GM18505 (cell line): ENCODE results near the gene MRPL55.

Experiments
- ATAC-seq: cut with Tn5 transposase; IDR thresholded peaks from one replicate; pipeline ENCODE4 v1.9.1; 2021; ENCODE audit not compliant: unreplicated experiment
- POLR2A ChIP-seq: IDR thresholded peaks from 4 replicates; pipeline ENCODE4 v1.6.1; 2011; ENCODE audit warnings: borderline replicate concordance; ENCODE audit not compliant: insufficient read depth, insufficient read length; ENCODE audit errors: extremely low read depth

Gene MRPL55

DNA sequence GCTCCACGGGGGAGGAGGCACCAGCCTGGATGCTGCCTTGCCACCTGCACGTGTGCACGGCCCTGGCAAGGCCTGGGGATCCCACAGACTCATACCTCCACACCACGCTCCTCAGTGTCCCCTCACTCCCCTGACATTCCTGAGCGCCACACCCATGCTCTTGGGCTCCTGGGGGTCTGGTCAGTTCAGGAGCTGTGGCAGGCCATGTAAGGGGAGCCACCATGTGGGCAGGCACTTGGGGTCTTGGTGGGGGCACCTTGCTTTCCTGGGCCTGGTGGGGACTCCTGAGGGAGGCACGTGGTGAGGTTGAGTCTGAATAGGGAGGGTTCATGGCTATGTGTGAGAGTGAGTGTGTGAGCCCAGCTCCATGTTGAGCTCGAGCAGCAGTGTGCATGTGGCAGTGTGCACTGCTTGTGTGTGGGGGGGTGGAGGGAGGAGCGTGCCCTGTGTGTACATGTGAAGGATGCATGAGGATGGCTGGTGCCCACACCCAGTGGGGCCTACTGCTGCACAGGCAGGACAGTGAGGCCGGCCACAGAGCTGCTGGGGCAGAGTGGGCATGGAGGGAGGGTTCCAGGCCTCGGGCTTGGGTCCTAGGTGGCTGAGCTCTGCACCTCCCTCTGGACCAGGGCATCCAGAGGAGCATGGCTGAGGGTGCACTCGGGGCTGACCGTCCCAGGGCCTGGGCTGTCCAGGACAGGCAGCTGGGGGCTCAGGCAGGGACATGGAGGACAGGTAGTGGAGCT lies 42.3 kb upstream of the MRPL55 start:
- no peak for TF ChIP-seq POLR2A
- no peak for ATAC-seq

DNA sequence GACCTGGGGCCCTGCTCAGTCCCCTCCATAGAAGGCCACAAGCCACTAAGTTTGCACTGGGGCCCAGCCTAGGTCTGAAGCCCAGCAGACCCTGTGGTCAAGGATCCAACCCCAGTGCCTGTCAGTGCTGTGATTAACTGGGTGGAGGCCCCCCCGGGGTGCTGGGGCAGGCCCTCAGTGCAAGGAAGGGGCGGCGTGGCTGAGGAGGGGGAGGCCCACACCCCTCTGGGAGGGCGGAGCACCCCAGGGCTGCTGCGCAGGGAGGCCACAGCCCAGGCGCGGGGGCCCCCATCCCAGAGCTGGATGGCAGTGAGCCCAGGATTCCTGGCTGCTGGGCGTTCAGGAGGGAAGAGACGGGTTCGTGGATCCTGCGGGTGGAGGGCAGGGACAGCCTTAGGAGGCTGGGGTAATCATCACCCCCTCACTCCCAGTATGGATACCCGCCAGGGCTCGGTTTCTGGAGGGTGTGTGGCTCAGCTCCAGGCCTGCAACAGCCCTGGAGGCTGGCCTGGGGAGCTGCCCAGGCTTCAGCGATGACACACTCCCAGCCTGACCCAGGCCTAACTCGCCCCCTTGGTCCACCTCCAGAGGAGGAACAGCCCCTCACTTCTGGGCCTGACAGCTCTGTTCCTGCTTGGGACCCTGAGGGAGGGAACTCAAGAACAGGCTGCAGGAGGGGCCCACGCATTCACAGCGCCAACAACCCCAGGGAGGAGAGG lies 41.5 kb upstream of the MRPL55 start:
- no peak for ATAC-seq
- TF ChIP-seq POLR2A = no peak

DNA sequence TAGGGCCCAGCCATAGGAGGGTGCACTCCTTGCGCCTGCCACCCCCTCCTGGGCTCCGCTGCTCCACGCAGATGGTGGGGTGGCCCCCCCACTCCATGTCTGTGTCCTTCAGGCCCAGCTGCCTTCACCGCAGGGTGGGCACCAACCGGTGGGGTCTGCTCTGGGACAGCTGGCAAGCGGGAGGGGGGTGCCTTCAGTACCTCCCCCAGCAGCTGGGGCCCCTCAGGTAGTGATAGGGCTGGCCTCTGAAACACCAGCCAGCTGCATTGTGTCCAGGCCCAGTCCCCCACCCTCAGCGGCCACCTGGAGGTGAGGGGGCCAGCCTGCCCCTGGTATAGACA lies 41.0 kb upstream of the MRPL55 start:
- no peak for TF ChIP-seq POLR2A

DNA sequence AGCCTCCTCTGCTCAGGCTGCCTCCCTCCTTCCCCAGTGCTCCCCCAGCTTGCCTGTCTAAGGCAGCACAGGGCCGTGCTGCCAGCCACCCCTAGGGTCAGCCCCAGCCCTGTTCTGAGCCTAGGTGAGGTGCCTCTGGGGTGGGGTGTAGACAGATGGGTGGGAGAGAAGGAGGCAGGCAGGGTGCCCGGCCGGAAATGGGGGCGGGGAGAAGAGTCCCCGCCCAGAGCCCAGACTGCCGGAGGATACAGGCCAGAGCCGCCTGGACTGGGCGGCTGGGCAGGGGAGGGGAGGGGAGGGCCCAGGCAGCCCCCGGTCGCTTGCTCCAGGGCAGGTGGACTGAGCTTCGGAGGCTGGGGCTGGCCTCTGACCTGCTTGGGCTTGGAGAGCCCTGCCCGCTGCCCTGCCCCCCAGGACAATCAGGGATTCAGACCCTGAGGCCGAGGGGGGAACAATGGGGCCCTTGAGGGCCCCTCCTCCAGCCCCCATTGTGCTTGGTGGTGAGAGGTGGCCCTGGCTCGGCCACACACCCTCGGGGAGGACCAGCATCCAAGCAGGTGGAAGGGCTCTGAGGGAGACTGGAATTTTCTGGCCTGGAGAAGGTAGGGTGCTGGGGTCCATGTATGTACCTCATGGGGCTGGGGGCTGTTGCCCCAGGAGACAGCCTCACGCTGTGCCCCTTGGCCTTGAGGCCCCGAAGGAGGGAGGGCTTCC lies 40.5 kb upstream of the MRPL55 start, which contains the start of gene GJC2:
Gene GJC2, plus strand, starts transcription at position 525 of the 714 bp plus-strand sequence. CDS start 7,829 bp downstream, outside the sequence.
- ATAC-seq = no peak
- TF ChIP-seq POLR2A = no peak

More for the DNA sequence above, 41.0 kb upstream of the MRPL55 start:
- ATAC-seq = no peak

DNA sequence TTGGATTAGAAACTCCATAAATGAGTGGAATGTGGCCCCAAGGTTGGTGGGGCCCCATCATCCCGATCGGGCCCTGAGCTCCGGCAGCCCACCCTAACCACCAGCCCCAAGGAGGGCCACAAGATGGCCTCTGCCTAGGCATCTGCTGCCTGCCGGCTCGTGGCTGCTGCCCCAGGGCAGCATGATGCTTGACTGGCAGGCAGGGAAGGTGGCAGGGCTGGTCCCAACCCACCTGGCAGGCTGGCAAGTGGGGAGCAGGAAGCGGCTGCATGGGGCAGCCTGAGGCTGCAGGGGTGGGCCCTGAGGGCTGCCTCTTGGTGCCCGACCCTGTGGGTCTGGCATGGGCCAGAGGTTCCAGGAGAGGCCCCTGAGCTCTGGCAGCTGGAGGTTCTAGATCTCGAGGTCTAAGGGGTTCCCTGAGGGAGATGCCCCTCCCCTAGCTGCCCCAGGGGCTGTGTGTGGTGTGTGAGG lies 39.9 kb upstream of the MRPL55 start:
- TF ChIP-seq POLR2A = no peak

DNA sequence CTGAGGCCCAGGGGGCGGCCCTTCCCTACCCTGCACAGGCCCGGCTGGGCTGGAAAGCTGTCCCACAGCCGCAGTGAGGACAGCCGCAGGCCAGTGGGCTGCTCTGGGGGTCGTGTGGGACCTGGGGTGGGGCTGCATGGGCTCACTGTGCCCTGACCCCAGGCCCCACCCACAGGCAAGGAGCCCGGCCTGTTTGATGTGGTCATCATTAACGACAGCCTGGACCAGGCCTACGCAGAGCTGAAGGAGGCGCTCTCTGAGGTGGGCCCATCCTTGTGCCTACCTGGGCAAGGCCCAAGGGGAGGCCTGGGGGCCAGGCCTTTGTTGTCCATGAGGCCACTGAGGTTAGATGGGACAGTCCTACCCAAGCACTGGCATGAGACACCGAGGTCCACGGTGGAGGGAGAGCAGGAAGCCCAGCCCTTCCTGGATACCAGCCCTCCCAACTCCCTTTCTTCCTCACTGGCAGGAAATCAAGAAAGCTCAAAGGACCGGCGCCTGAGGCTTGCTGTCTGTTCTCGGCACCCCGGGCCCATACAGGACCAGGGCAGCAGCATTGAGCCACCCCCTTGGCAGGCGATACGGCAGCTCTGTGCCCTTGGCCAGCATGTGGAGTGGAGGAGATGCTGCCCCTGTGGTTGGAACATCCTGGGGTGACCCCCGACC lies 39.2 kb upstream of the MRPL55 start:
- TF ChIP-seq POLR2A = no peak
- ATAC-seq = no peak

More for the DNA sequence above, 39.9 kb upstream of the MRPL55 start:
- no peak for ATAC-seq

DNA sequence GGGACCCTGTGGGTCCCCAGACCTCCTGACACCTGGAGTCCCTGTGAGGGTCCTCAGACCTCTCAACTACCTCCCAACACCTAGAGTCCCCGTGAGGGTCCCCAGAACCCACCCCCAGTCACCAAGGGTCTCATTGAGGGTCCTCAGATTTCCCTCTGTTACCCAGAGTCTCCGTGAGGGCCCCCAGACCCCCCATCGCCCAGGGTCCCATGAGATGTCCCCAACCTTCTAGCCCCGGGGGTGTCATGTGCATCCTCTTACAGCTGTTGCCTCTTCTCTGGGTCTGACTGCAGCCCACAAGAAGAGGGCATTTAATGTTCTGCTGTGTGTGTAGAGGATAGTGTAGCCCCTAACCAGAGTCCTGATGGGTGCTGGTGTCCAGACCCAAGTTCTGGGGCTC lies 38.7 kb upstream of the MRPL55 start:
- no peak for TF ChIP-seq POLR2A

DNA sequence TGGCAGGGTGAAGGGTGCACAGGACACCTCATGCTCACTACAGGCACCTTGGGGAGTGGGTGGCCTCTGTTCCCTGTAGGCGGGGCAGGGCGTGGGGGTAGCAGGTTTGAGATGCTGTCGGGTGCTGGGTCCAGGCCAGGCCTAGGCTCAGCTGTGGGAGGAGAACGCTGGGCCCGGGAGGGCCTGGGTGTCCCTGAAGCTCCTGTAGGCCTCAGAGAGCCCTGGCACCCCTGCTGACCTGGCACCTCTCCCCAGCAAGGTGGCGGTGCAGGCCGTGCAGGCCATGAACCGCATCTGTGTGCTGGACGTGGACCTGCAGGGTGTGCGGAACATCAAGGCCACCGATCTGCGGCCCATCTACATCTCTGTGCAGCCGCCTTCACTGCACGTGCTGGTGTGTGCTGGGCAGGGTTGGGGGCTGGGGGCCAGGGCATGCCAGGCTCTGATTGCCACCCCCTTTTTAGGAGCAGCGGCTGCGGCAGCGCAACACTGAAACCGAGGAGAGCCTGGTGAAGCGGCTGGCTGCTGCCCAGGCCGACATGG lies 38.1 kb upstream of the MRPL55 start:
- no peak for TF ChIP-seq POLR2A
- ATAC-seq = no peak

More for the DNA sequence above, 38.7 kb upstream of the MRPL55 start:
- no peak for ATAC-seq

DNA sequence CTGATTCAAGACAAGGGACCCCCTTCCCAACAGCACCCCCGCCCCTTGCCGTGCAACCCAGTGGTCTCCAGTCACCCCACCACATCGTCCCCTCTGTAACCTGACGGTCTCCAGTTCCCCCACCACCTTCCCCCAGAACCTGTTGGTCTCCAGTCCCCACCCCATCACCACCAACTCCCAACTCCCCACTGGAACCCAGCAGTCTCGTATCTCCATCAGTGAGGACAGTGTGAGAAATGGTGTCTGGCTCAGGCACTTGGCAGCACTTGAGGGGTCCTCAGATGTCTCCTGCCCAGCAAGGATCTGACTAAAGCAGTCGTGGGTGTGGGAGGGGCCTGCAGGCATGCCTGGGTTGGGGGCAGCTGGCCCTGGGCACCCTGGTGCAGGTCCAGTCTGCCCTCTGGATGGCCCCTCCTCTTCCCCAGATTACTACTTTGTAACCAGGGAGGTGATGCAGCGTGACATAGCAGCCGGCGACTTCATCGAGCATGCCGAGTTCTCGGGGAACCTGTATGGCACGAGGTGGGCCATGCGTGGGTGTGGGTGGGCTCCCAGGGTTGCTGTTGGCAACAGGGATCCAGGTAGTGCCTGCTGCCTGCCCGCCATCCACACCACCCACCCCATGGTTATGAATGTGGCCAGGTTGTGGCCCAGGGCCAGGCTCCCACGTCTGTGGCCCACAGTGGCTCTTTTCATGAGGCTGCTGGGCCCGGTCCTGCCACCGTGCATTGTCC lies 37.5 kb upstream of the MRPL55 start:
- ATAC-seq = no peak
- TF ChIP-seq POLR2A = no peak

DNA sequence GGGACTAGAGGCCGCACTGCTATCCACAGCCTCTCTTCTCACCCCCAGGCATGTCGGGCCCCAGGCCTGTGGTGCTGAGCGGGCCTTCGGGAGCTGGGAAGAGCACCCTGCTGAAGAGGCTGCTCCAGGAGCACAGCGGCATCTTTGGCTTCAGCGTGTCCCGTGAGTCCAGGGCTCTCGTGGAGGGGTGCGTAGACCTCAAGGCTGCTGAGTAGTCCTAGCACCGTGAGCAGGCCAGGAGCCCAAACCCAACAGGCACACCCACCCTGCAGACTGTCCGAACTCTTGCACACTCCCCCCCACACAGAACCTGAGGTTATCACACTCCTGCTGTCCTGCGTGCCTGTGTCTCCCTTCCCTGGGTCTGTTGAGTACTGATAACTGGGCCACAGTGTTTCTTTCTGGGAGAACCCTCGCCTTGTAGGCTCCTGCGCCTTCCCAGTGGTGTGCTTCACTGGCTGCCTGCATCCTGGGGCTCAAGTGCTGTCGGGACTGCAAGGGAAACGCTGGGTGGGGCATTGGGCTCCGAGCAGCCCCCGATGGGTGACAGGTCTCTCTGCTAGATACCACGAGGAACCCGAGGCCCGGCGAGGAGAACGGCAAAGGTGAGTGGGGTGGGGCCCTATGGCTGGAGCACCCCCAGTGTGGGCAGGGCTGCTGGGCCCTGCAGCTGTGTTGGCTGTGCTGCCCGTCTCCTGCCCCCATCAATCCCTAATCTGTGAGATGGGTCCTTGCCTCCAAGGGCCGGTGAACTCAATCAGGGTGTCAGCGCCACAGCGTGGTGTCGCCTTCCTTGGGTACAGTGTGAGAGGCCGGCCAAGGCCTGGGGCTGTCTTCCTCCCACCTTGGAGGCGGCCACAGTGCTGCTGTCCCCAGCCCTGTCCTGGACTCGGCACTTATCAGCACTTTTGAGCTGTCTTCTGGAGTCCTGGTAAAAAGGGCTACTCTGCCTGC lies 36.6 kb upstream of the MRPL55 start:
- ATAC-seq = no peak

DNA sequence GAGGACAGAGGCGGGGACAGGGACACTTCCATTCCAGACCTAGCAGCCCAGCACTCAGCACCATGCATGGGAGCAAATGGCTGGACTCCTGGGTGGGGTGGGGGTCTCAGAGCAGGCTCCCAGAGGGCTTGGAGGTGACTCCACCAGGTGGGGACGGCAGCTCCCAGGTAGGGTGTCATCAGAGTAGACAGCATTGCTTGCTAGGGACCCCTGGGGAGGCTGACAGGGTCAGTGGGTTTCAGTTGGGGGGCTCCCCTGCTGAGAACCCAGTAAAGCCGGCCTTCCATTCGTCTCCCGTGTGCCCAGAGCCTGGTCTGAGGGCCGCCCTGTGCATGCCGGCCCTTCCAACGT lies 35.9 kb upstream of the MRPL55 start:
- no peak for ATAC-seq
- no peak for TF ChIP-seq POLR2A

More for the DNA sequence above, 36.6 kb upstream of the MRPL55 start:
- TF ChIP-seq POLR2A = no peak
